Measurements from ENCODE around the gene NRG2.

Gene NRG2

DNA sequence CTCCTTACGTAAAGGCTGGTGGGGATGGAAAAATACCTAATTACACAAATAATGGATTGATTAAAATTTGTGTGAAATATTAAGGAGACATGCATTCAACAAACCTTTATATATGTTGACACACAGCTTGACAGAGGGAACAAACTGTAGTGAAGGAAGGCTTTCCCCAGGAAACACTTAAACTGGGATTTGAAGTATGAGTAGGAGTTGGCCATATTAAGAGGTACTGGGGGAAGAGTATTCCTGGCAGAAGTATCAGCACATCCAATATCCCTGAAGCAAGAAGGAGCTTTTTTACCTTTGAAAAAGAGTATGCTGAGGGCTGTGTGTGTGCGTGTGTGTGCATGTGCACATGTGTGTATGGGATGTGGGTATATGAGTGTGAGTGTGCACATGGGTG is 136.4 kb downstream of the NRG2 start:
- no peak for DNase-seq

DNA sequence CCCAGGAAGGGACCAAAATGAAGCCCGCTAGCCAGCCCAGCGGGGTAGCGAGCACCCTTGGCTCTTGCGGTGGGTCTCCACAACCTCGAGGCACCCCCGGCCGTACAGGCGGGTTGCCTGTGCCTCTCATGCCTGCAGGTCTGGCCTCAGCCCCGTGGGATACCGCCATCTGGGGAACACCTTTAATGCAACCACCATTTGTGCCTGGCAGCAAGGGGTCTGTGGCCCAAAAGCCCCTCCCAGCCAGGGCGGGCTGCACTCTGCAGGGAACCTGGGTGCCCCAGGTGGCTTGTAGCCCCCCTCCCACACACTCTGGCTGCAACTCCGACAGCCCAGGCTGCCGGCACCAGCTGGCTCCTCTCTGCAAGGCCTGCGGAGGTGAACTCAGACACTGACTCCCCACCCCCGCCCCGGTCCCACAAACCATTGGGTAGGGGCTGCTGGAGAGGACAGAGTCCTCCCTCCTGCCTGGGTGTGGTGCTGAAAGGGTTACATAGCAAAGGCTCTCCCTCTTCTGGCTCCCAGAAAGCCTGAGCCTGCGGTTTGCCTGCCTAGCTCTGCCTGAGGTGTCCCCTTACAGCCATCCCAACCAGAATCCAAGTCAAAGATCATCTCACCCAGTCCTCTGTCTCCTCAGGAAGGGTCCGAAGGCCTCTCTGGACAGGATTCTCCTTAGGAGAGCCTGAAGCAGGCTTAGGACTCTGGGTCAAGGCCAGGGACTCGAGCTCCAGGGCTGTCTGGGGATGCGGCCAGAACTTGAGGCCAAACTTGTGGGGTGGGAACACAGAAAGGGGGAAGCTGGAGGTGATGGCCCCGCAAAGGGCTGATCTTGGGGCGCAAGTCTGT is 138.1 kb downstream of the NRG2 start:
- DNase-seq: peak in 7 of 56 donors; percentile 6 to 26 (median 19)

DNA sequence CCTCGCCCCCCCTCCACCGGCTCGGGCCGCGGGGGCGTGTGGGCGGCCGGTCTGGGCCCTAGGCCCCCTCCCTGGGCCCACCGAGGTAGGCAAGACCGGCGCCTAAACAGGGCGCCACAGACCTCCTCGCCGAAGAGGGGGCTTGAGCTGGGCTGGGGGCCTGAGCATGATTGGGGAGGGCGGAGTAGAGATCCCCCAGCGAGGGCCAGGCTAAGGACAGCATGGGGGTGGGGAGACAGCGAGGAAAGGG is 138.6 kb downstream of the NRG2 start:
- no peak for DNase-seq

DNA sequence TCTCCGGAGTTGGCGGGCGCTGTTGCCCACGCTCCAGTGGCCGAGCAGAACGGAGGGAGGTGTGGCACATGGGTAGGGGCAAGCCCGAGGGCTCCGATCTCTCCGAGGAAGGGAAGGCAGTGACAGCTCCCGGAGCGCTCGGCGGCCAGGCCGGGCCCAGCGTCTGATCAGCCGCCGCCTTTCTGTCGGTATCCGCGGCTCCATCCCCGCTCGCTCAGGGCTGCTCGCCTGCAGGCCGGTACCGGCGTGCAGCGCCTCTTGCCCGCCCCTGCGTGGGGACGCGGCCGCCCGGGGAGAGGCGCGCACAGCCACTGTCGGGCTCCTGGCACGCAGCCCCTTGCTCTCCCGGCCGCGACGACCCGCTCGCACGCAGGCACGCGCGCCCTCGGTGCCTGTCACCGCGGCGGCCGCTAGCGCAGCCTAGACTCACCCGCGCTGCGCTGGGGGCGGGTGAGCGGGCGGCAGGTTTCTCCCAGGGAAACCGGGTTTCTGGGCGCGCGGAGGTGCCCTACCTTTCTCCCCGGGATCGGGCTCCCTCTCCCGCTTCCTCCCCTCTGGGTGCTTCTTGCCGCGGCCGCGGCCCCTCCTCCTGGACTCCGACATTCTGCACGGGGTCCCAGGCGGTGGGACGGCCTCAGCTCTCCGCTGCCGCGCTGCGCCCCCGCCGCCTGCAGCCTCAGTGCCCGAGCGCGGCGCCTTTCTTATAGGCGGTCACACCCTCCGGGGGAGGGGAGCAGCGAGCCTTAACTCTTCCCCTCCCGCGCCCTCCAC is 139.1 kb downstream of the NRG2 start:
- peak in 30 of 56 donors; percentile 25 to 77 (median 48) for DNase-seq

DNA sequence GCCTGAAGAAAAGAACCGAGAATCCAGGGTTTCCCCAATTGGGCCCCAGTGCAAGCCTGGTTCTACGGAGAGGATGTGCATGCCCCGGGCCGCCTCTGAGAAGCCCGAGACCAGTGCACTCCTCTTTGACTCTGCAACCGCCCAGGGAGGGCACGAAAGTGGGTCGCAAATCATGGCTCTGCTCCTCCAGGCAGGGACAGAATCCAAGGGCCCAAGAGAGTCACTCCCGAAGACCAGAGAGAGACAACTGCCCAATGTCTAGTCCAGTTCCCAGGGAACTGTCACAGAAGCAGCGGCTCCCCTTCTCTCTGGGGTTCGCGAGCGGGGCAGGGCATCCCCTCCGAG is 139.7 kb downstream of the NRG2 start:
- DNase-seq: peak in 2 of 56 donors; percentile 34

DNA sequence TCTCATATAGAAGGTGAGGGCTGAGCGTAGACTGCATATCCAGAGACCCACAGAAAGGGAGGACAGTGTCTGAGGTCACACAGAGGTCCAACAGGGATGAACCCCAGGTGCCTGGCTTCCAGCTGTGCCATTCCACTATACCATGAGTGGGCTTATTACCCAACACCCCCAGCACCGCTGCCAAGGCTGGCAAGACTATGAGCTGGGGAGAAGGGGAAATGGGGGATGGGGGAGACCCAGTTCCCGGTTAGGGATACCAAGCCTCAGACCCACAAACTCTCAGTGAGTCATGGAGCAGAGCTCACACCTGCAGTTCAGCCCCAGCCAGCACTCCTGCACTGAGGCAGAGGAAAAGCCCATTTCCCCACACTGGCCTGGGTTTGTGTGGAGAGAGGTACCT is 141.1 kb downstream of the NRG2 start:
- no peak for DNase-seq

DNA sequence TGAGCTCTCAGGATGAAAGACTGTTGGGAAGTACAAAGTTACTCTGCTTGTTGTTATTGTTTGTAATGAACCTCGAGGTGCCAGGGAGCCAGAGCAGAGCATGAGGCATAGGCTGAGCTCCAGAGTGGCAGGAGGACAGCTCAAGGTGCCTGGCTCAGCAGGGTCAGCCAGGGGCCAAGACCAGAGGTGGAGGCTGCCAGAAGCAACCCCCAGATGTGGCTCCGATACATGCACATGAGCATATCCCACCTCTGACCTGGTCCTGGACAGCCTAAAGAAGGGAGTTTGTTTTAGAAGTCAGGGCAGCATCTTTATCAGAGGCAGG is 141.9 kb downstream of the NRG2 start:
- no peak for DNase-seq

DNA sequence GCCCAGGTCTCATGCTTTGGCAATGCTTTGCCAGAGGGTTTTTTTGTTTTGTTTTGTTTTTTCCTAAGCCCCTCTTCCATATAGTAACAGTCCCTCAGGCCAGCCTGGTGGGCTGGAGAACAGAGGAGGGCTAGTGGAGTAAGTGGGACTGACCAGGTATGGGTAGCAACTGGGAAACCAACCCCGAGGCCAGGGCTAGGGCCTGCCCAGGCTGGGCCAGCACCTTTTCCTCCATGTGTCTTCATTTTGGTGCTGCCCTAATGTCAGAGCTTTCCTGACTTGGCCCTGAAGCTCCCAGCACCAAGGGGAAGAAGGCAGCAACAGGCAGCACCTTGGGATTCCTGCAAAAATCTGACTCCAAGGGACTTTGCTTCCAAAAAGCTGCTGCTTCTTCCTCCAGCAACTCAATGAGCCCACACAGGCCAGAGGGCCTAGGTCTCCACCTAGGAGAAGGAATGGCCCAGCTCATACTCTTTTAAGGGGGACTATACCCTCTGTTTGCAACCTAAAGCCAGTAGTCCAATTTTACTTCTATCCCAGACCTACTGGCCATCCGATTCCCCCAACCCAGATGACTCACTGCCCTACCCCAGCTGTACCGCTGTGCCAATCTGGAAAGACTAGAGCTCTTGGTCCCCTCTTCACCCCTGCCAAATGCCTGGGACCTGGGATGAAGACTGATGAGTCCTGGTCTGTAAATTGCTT is 142.4 kb downstream of the NRG2 start:
- no peak for DNase-seq

DNA sequence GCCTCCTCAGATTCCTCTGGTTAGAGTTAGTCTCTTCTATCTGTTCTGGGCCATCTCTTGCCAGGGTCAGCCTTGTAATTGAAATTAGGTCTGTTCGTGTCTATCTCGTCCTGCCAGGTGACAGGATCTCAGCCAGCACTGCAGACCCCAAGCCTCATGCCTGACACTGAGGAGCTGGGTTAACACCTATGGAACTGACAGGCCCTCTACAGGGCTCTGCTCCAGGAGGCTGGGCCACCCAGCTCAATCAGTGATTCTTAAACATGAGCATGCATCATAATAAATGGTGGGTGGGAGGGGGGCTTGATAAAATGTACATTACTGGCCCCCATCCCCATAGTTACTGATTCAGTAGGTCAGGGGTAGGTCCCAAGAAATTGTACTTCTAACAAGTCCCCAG is 144.1 kb downstream of the NRG2 start:
- DNase-seq: no peak

DNA sequence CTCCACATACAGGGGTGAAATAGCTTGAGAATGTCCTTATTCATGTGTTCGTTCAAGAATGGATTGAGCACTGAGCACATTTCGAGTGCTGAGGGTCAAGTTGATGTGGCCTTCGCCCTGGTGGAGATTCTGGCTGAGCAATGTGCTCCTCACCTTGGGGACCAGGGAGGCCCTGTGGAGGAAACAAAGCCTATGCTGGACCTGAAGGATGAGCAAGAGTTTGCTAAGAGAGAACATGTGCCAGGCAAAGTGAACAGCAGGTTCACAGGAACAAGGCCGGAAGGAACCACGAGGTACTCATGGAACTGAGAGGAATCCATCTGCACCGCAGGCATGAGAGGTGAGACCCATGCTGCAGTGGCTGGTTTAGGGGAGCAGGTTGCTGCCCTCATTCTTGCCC is 145.1 kb downstream of the NRG2 start:
- no peak for DNase-seq

DNA sequence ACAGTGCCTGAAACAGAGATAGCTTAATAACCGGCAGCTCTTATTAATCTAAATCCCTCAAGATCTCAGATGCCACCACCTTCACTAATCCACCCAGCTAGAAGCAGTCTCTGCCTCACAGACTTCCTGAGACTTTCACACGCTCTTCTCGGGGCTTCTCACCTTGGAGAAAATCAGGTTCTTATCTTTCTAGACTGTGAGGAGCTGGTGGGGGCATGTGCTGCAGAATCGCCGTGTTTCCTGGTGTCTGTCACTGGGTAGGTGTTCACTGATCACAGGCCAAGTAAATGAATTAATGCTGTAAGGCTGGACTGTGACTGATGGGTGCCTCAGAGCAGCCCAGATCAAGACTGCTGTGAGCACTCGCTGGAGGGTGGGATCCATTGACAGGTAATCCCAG is 145.8 kb downstream of the NRG2 start:
- no peak for DNase-seq

DNA sequence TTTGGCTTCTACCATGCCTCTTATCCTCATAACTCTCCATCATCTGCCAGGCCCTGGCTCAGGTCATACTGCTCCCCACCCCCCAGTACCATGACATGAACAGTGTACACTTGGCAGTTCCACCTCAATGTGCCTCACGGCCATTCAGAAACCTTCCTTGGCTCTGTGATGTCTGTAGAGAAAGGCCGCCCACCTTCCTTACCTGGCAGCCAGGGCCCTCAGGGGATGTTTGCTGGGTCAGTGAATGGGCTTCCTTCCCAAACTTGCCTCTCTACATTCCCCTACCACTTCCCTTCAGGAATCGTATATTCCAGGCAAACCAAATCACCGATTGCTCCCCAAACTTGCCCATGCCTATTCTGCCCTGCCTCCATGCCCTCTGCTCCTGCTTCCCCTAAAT is 146.4 kb downstream of the NRG2 start:
- DNase-seq: no peak

DNA sequence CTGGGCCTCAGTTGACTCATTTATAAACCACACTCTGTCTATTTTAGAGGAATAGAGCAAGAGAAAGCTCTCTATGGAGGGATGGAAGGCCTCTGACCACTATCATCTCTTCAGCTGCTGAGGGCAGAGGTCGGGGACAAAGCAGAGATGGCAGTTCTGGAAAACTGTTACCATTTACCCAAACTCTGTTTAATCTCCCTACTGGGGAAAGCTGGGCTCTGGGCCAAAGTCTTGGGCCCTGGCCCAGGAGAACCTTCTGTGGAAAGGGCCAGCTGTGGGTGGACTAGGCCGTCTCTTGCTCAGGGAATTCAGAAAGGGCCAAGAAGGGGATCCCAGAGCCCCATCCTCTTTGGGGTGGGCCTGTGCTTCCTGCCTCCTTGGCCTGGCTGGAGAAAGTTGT is 147.5 kb downstream of the NRG2 start:
- peak in 18 of 56 donors; percentile 8 to 50 (median 22) for DNase-seq

DNA sequence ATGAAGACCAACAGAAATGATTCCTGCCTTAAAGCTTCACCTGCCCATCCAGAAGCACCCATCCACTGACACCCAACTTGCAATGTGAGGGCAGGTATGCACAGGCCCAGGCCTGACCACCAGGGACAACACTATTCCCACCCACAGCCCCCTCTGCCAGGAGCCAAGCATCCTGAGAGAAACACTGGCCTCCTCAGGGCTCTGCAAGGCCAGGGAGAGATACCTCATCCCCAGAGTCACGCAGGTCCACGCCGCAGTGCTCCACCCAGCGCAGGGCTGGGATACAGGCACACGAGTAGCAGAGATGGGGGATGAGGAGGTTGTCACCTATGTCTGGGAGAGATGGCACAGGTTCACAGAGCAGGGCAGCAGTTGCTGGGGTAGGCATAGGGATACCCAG is 148.1 kb downstream of the NRG2 start:
- no peak for DNase-seq

DNA sequence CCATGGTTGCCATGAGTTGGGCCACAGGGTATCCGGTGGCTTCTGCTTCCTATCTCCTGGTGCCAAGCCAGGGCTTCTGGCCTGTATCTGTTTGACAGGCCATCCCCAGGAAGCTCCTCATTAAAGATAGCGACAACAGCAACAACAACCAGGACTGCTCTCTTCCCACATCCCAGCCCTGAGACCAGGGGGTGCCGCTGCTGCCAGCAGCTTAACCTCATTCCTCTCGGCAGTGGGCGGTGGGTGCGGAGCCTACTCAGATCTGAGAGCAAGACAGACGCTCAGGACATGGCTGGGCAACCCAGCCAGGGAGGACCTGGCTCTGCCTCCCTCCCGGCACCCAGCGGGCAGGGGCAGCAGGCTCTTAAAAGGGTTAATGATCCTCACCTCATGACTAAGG is 149.2 kb downstream of the NRG2 start:
- DNase-seq: no peak

DNA sequence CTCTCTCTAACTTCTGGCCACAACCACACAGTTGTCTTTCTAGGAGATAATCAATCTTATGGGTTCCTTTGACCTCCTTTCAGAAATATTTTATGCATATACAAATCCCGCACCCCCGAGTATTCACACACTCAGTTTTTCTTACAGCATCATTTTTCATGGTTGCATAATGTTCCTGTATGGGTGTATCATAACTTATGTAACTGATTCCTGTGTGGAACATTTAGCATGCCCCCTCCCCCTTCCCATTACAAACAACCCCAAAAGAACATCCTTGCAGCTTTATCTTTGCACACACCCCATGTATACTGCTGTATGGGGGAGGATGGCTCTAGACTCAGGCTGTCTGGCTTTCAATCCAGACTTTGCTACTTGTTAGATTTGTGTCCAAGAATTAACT is 153.7 kb downstream of the NRG2 start:
- no peak for DNase-seq

DNA sequence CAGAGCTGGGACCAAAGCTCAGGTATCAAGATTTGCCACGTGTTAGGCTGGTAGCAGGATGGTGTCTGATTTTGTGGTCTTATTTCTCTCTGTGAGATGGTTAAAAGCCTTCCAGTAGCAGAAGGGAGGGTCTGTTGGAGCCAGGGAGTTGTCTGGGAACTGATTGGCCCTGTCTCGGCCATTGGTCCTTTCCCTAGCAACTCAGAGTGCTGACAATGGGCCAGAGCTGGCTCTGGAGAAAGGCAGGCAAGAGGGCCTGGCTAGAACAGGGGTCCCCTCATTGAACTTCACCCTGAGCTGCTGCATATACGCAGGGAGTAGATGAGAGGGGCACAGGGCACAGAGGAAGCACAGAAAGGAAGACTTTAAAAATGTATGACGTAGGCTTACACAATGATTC is 154.7 kb downstream of the NRG2 start:
- DNase-seq: peak in 3 of 56 donors; percentile 17 to 19 (median 18)

DNA sequence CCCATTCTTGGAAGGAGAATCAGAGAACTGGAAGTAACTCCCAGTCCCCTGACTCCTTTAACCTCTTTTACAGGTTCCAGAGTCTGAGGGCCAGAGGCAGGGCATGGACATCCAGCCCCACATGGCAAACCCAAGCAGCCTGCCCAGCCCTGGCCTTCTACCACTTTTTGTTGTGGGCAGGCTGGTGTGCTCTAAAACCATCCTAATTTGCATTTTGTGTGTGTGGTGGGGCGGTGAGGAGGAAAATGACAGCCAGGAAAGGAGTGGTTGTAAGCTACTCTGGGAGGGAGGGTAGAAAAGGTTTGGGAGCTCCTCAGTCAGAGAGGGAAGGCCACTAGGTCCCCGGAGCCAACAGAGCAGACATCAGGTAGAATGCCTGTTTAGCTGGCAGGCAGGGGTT is 156.9 kb downstream of the NRG2 start:
- DNase-seq: peak in 1 of 56 donors; percentile 17

DNA sequence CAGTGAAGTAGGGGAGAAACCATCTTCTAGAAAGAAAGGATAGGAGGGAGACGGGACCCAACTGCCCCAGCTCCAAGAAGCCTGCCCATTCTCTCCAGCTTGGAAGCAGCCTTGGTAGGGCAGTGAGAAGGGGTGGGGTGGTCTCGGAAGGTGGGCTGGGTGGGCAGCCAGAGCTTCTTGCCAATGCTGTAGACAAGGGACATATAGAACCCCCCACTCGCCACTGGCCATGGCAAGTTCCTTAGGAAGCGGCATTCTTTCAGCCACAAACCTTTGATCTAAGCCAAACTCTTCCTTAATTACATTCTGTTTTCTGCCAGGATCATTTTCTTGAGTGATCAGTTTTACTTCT is 157.3 kb downstream of the NRG2 start:
- DNase-seq: no peak

DNA sequence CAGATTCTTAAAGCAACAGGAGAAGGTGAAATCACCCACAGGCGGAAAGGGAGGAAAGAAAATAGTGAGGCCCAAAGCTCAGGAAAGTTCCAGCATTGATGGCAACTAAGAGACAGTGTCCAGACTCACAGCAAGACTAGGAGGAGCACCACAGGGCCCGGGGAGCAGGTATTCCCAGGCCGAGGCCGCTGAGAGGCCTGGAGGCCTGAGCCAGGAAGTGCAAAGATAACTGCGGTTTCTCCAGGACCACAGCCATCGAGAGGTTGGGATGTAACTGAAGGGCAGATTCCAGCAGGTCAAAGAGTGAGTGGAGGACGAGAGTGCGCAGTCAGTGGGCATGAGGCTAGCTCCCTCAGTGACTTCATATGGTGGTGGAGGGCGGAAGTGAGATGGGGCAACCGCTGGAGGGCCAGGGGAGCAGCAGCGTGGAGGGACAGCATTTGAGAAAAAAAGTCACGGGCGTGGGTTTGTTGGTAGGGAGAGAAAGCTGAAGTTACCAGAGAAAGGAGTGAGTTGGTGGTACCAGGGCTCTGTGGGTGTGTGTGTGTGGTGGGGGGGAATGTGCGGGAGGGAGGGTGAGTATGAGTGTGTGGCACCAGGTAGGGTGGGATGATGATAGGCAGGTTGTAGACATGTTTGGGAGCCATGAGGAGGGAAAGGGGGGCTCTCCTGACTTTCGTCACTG is 157.8 kb downstream of the NRG2 start:
- DNase-seq: no peak

DNA sequence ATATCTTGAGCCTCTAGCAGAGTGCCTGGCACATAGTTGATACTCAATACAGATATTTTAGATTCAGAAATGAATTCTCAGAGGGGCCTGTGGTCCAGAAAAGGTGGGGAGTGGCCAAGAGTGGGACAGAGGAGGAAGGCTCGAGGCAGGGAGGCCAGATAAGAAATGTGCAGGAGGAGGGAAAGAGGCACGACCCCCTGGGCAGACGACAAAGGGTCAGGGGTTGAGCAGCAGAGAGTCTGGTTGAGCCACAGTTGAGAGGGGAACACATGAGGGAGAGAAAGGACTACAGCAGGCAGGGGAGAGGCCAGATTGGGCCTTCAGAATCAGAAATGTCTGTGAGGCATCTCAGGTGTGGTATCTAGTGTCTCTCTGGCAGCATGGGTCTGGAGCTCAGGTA is 158.4 kb downstream of the NRG2 start:
- DNase-seq: no peak

DNA sequence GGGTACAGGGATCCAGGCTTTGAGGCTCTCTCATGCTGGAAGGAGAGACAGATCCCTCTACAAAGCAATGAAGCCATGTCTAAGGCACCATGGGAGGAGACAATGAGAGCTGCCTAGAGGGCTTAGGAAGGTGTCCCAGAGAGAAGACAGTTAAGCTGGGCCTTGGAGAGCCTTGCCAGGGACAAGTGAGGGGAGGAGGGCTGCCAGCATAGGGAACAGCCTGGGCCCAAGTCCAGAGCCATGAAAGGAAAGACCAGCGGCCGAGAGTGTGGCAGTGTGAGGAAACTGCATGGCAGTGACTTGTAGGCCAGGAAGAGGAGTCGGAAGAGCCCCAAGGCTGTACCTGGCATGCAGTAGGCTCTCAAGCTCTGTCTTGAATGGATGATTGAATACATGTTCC is 159.0 kb downstream of the NRG2 start:
- DNase-seq: peak in 6 of 56 donors; percentile 13 to 30 (median 20)
